ENCODE measurements around the gene POLE3. TPM values are rescaled to one million over a fixed set of nuclear protein-coding genes. Genes with fewer than 3 reads are reported as not detected.
A peak's percentile ranks its signal among the peaks of the same experiment; 100 is the strongest.

Gene POLE3
- total RNA-seq, 4 donors from 2014 or later = 4.2 to 58.7 (median 24.4) TPM

GRCh38 chr9:113403646-113404045 is 6.8 kb downstream of the POLE3 start:
- H3K27ac ChIP-seq = no peak overlapping the region
- WGBS, 2 donors (ENCODE audit: low coverage in 1 of 2) = 55 to 75% methylated on average over 2 of the region's 2 CpGs

GRCh38 chr9:113401027-113401792 is 9.3 kb downstream of the POLE3 start, which contains the start of gene ALAD:
Gene ALAD, minus strand, starts transcription at chr9:113401284. Its CDS starts 7,725 bp downstream, at chr9:113393559.
- Histone ChIP-seq H3K27ac (peak within 1 kb of the TSS; percentile 73 to 87 (median 80)), H3K4me1 (peaks cover 4 to 46% (median 36%) of the 10 kb centered on the region in 4 donors), H3K27me3 (no peaks in the 10 kb centered on the region), H3K36me3 (no peaks in the 10 kb centered on the region), H3K9me3 (no peaks in the 10 kb centered on the region), H3K4me3 (peak within 1 kb of the TSS; percentile 58 to 89 (median 79))
- TF ChIP-seq POLR2A (IDR thresholded peaks at IDR 0.05) = peak; percentile 64
- peak; percentile 64 to 92 (median 81) for TF ChIP-seq POLR2AphosphoS5 (IDR thresholded peaks at IDR 0.05)
- TF ChIP-seq EP300 (IDR thresholded peaks at IDR 0.05; ENCODE audit: low read depth) = no peak
- TF ChIP-seq, protein P1, sequence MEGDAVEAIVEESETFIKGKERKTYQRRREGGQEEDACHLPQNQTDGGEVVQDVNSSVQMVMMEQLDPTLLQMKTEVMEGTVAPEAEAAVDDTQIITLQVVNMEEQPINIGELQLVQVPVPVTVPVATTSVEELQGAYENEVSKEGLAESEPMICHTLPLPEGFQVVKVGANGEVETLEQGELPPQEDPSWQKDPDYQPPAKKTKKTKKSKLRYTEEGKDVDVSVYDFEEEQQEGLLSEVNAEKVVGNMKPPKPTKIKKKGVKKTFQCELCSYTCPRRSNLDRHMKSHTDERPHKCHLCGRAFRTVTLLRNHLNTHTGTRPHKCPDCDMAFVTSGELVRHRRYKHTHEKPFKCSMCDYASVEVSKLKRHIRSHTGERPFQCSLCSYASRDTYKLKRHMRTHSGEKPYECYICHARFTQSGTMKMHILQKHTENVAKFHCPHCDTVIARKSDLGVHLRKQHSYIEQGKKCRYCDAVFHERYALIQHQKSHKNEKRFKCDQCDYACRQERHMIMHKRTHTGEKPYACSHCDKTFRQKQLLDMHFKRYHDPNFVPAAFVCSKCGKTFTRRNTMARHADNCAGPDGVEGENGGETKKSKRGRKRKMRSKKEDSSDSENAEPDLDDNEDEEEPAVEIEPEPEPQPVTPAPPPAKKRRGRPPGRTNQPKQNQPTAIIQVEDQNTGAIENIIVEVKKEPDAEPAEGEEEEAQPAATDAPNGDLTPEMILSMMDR (IDR thresholded peaks at IDR 0.05) = peak; percentile 86 to 98 (median 94)
- 4% methylated on average over 25 of the region's 50 CpGs; no CpG with 5 or more reads in 1 of the 2 donors for WGBS, 2 donors (ENCODE audit: low coverage in 1 of 2)
- peak; percentile 100 for DNase-seq
- intact Hi-C loops (cut with DNase I; ENCODE audit: low total_unique reads) = loop anchor here (10.0 kb wide), 1 partner anchor 56 kb away; the partner anchor contains the start of genes BSPRY and WDR31
- in situ Hi-C loops (cut with MboI; ENCODE audit: low pct_ligation_motif_present in 1 of 4, low pct_unique_long_range_greater_than_20kb in 1 of 4, low sequenced_read_pairs in 3 of 4) = loop anchor here in 3 of 4 donors (10.0 kb wide), 3 partner anchors 86 to 126 kb away; partner anchors contain the start of genes CDC26 (in 3 of the 3), PRPF4 (in 3 of the 3) and RNF183 (in 1 of the 3)

More at GRCh38 chr9:113403646-113404045, 6.8 kb downstream of the POLE3 start:
- Histone ChIP-seq H3K27me3 (no peaks in the 10 kb centered on the region), H3K9me3 (no peaks in the 10 kb centered on the region), H3K4me1 (peaks cover 4 to 37% (median 24%) of the 10 kb centered on the region in 4 donors), H3K4me3 (no peak overlapping the region), H3K36me3 (peaks cover 0 to 8% (median 0%) of the 10 kb centered on the region in 4 donors)
- TF ChIP-seq, protein P1 (IDR thresholded peaks at IDR 0.05) = no peak
- TF ChIP-seq POLR2AphosphoS5 (IDR thresholded peaks at IDR 0.05) = no peak
- no peak for TF ChIP-seq EP300 (IDR thresholded peaks at IDR 0.05; ENCODE audit: low read depth)
- TF ChIP-seq POLR2A (IDR thresholded peaks at IDR 0.05) = no peak
- DNase-seq = no peak
- in situ Hi-C loops (cut with MboI; ENCODE audit: low pct_ligation_motif_present in 1 of 4, low pct_unique_long_range_greater_than_20kb in 1 of 4, low sequenced_read_pairs in 3 of 4) (loop anchor here in 3 of 4 donors (10.0 kb wide), 3 partner anchors 89 to 129 kb away; partner anchors contain the start of genes CDC26 (in 3 of the 3), PRPF4 (in 3 of the 3) and RNF183 (in 1 of the 3)), intact Hi-C loops (cut with DNase I; ENCODE audit: low total_unique reads) (loop anchor here (10.0 kb wide), 1 partner anchor 59 kb away; the partner anchor contains the start of genes BSPRY and WDR31)

GRCh38 chr9:113399646-113400200 is 10.8 kb downstream of the POLE3 start:
- 73 to 83% methylated on average over 3 of the region's 3 CpGs for WGBS, 2 donors (ENCODE audit: low coverage in 1 of 2)
- intact Hi-C loops (cut with DNase I; ENCODE audit: low total_unique reads) = loop anchor here (10.0 kb wide), 1 partner anchor 55 kb away; the partner anchor contains the start of genes BSPRY and WDR31
- in situ Hi-C loops (cut with MboI; ENCODE audit: low pct_ligation_motif_present in 1 of 4, low pct_unique_long_range_greater_than_20kb in 1 of 4, low sequenced_read_pairs in 3 of 4) = loop anchor here in 3 of 4 donors (10.0 kb wide), 3 partner anchors 85 to 125 kb away; partner anchors contain the start of genes CDC26 (in 3 of the 3), PRPF4 (in 3 of the 3) and RNF183 (in 1 of the 3)

More at GRCh38 chr9:113399646-113400200, 10.8 kb downstream of the POLE3 start:
- Histone ChIP-seq H3K27me3 (no peaks in the 10 kb centered on the region), H3K9me3 (no peaks in the 10 kb centered on the region), H3K4me1 (peaks cover 7 to 53% (median 36%) of the 10 kb centered on the region in 4 donors), H3K27ac (no peak overlapping the region), H3K4me3 (no peak overlapping the region), H3K36me3 (no peaks in the 10 kb centered on the region)
- DNase-seq = no peak
- TF ChIP-seq, protein P1 (IDR thresholded peaks at IDR 0.05) = no peak
- TF ChIP-seq EP300 (IDR thresholded peaks at IDR 0.05; ENCODE audit: low read depth) = no peak
- TF ChIP-seq POLR2A (IDR thresholded peaks at IDR 0.05) = no peak
- TF ChIP-seq POLR2AphosphoS5 (IDR thresholded peaks at IDR 0.05) = no peak
